DND-41 (cell line): Measurements from ENCODE around the gene ONECUT1.

ENCODE experiments used
- ATAC-seq: fragments of 200-7000 bp; cut with Tn5 transposase; 3 replicates; pipeline ENCODE4 v1.9.1; 2021; ENCODE audit warnings: low read depth; ENCODE audit not compliant: insufficient read depth
- DNase-seq: peaks from one replicate; pipeline ENCODE4 v3.0.0-alpha.2; 2020
- H2AFZ ChIP-seq: 2 replicates; pipeline ENCODE4 v1.6.0; 2012; ENCODE audit warnings: low read depth, low read length
- H3K27ac ChIP-seq: 2 replicates; pipeline ENCODE4 v1.5.1; 2012; ENCODE audit warnings: low read length, inconsistent platforms
- H3K27me3 ChIP-seq: fragments of 200-600 bp; sonication (generic); 2 replicates; pipeline ENCODE4 v1.6.0; 2012; ENCODE audit warnings: low read length, mild to moderate bottlenecking, inconsistent platforms; ENCODE audit not compliant: insufficient read depth, poor library complexity
- H3K36me3 ChIP-seq: 2 replicates; pipeline ENCODE4 v1.5.1; 2012; ENCODE audit warnings: low read length, inconsistent platforms; ENCODE audit not compliant: insufficient read depth
- H3K4me1 ChIP-seq: 2 replicates; pipeline ENCODE4 v1.5.1; 2012; ENCODE audit warnings: mild to moderate bottlenecking, low read length; ENCODE audit not compliant: insufficient read depth
- H3K4me2 ChIP-seq: 2 replicates; pipeline ENCODE4 v1.6.0; 2012; ENCODE audit warnings: mild to moderate bottlenecking, moderate library complexity, low read length, inconsistent platforms; ENCODE audit not compliant: insufficient read depth
- H3K4me3 ChIP-seq, 2 experiments: fragments of 200-600 bp in 1 of 2; shearing (Covaris generic) in 1 of 2; 2 replicates each; pipeline ENCODE4 v1.5.1; 2012 to 2016; ENCODE audit warnings: inconsistent platforms in 2 of 2, low read length in 2 of 2, mild to moderate bottlenecking in 2 of 2, low read depth in 1 of 2, moderate library complexity in 1 of 2
- H3K79me2 ChIP-seq: 2 replicates; pipeline ENCODE4 v1.6.0; 2012; ENCODE audit warnings: low read length, inconsistent platforms; ENCODE audit not compliant: insufficient read depth
- H3K9ac ChIP-seq: 2 replicates; pipeline ENCODE4 v1.6.0; 2012; ENCODE audit warnings: low read depth, mild to moderate bottlenecking, inconsistent platforms, low read length, moderate library complexity
- H3K9me3 ChIP-seq: 2 replicates; pipeline ENCODE4 v1.5.1; 2012; ENCODE audit warnings: low read length, moderate library complexity, mild to moderate bottlenecking, inconsistent platforms; ENCODE audit not compliant: insufficient read depth, severe bottlenecking
- H4K20me1 ChIP-seq: 2 replicates; pipeline ENCODE4 v1.6.0; 2012; ENCODE audit warnings: low read length; ENCODE audit not compliant: insufficient read depth
- CTCF ChIP-seq: IDR thresholded peaks from 2 replicates; pipeline ENCODE4 v1.5.1; 2012; ENCODE audit warnings: borderline replicate concordance, low read length, moderate library complexity, mild to moderate bottlenecking; ENCODE audit not compliant: poor library complexity, severe bottlenecking; ENCODE audit errors: extremely low read depth
- EZH2 ChIP-seq: IDR thresholded peaks from 3 replicates; pipeline ENCODE4 v1.6.1; 2012; ENCODE audit warnings: borderline replicate concordance, low read depth, mild to moderate bottlenecking, moderate library complexity, low read length, inconsistent platforms; ENCODE audit not compliant: severe bottlenecking

ONECUT1 gene

GRCh38 chr15:52795464-52796227 lies 5.5 kb upstream of the ONECUT1 start:
- H3K79me2 ChIP-seq = no peaks in the 10 kb centered on the region
- no peaks in the 10 kb centered on the region for H3K9me3 ChIP-seq
- no peak for DNase-seq
- H3K27ac ChIP-seq = no peak overlapping the region
- H3K4me2 ChIP-seq = no peak overlapping the region
- H3K4me1 ChIP-seq = peaks cover 26% of the 10 kb centered on the region
- no peaks in the 10 kb centered on the region for H4K20me1 ChIP-seq
- H3K27me3 ChIP-seq = peaks cover 17% of the 10 kb centered on the region
- no peak for ATAC-seq
- no peak overlapping the region for H2AFZ ChIP-seq
- no peaks in the 10 kb centered on the region for H3K36me3 ChIP-seq
- no peak overlapping the region for H3K9ac ChIP-seq
- no peak overlapping the region for H3K4me3 ChIP-seq
- TF ChIP-seq CTCF = no peak
- TF ChIP-seq EZH2 = no peak

- TF ChIP-seq EZH2 = no peak
- no peak for TF ChIP-seq CTCF
- DNase-seq = no peak
- Histone ChIP-seq H3K36me3 (no peaks in the 10 kb centered on the region), H3K4me3 (no peak overlapping the region), H4K20me1 (no peaks in the 10 kb centered on the region), H3K9ac (no peak overlapping the region), H3K4me1 (peaks cover 31% of the 10 kb centered on the region), H3K27me3 (peaks cover 17% of the 10 kb centered on the region), H3K79me2 (no peaks in the 10 kb centered on the region), H2AFZ (no peak overlapping the region), H3K4me2 (no peak overlapping the region), H3K27ac (no peak overlapping the region), H3K9me3 (no peaks in the 10 kb centered on the region)
- no peak for ATAC-seq
These were observed 4.7 kb upstream of the ONECUT1 start for GRCh38 chr15:52794665-52795463.

- Histone ChIP-seq H3K36me3 (no peaks in the 10 kb centered on the region), H3K4me1 (peaks cover 16% of the 10 kb centered on the region), H3K27ac (no peak overlapping the region), H3K4me2 (no peak overlapping the region), H3K9ac (no peak overlapping the region), H3K79me2 (no peaks in the 10 kb centered on the region), H3K4me3 (no peak overlapping the region), H3K9me3 (peaks cover 2% of the 10 kb centered on the region), H3K27me3 (peaks cover 4% of the 10 kb centered on the region), H4K20me1 (no peaks in the 10 kb centered on the region), H2AFZ (no peak overlapping the region)
- TF ChIP-seq CTCF = no peak
- TF ChIP-seq EZH2 = no peak
- DNase-seq (no peak), ATAC-seq (no peak)
These were observed 1.6 kb upstream of the ONECUT1 start for GRCh38 chr15:52791776-52792175.
